Ishikawa (cell line): ENCODE data around the gene KIF16B.

Source experiments
- CEBPB ChIP-seq: IDR thresholded peaks from 2 replicates; pipeline ENCODE4 v1.6.1; 2012
- CREB1 ChIP-seq: IDR thresholded peaks from 2 replicates; pipeline ENCODE4 v1.6.1; 2012; ENCODE audit warnings: low read depth
- EGR1 ChIP-seq: IDR thresholded peaks from 2 replicates; pipeline ENCODE4 v1.6.1; 2012
- EP300 ChIP-seq: IDR thresholded peaks from 2 replicates; pipeline ENCODE4 v1.6.1; 2012; ENCODE audit warnings: borderline replicate concordance
- FOXM1 ChIP-seq: IDR thresholded peaks from 2 replicates; pipeline ENCODE4 v1.6.1; 2012; ENCODE audit warnings: low read depth, borderline replicate concordance
- MAX ChIP-seq: IDR thresholded peaks from 2 replicates; pipeline ENCODE4 v1.6.1; 2012
- NFIC ChIP-seq: IDR thresholded peaks from 2 replicates; pipeline ENCODE4 v1.6.1; 2012
- RAD21 ChIP-seq: IDR thresholded peaks from 2 replicates; pipeline ENCODE4 v1.6.1; 2012; ENCODE audit warnings: low read depth
- REST ChIP-seq: IDR thresholded peaks from 2 replicates; pipeline ENCODE4 v1.6.1; 2012; ENCODE audit warnings: low read depth, mild to moderate bottlenecking
- TAF1 ChIP-seq: IDR thresholded peaks from 2 replicates; pipeline ENCODE4 v1.6.1; 2012; ENCODE audit warnings: low read depth, mild to moderate bottlenecking
- TCF12 ChIP-seq: IDR thresholded peaks from 2 replicates; pipeline ENCODE4 v1.6.1; 2012; ENCODE audit warnings: low read depth
- TEAD4 ChIP-seq: IDR thresholded peaks from 2 replicates; pipeline ENCODE4 v1.6.1; 2012
- USF1 ChIP-seq: IDR thresholded peaks from 2 replicates; pipeline ENCODE4 v1.6.1; 2012
- YY1 ChIP-seq: IDR thresholded peaks from 2 replicates; pipeline ENCODE4 v1.6.1; 2012; ENCODE audit warnings: low read depth
- ZBTB7A ChIP-seq: IDR thresholded peaks from 2 replicates; pipeline ENCODE4 v1.6.1; 2012; ENCODE audit warnings: low read depth

Gene KIF16B

GRCh38 chr20:16590041-16590633, 16.9 kb upstream of the KIF16B start:
- no peak for TF ChIP-seq MAX
- TF ChIP-seq NFIC, result no peak
- no peak for TF ChIP-seq EP300
- no peak for TF ChIP-seq TEAD4
- no peak for TF ChIP-seq EGR1
- TF ChIP-seq ZBTB7A, result no peak
- TF ChIP-seq REST, result no peak
- TF ChIP-seq FOXM1, result no peak
- no peak for TF ChIP-seq CREB1
- no peak for TF ChIP-seq USF1
- TF ChIP-seq RAD21, result no peak
- TF ChIP-seq TAF1, result no peak
- TF ChIP-seq CEBPB, result no peak
- TF ChIP-seq TCF12, result no peak
- no peak for TF ChIP-seq YY1

- no peak for TF ChIP-seq NFIC
- no peak for TF ChIP-seq TEAD4
- no peak for TF ChIP-seq YY1
- TF ChIP-seq USF1, result no peak
- no peak for TF ChIP-seq FOXM1
- no peak for TF ChIP-seq REST
- no peak for TF ChIP-seq TAF1
- no peak for TF ChIP-seq ZBTB7A
- TF ChIP-seq MAX, result no peak
- no peak for TF ChIP-seq EP300
- TF ChIP-seq CREB1, result no peak
- no peak for TF ChIP-seq RAD21
- no peak for TF ChIP-seq CEBPB
These were observed 16.4 kb upstream of the KIF16B start for GRCh38 chr20:16589623-16590022.

- TF ChIP-seq EGR1, result no peak
- no peak for TF ChIP-seq EP300
- no peak for TF ChIP-seq USF1
- TF ChIP-seq CEBPB, result no peak
- no peak for TF ChIP-seq TCF12
- TF ChIP-seq REST, result no peak
- no peak for TF ChIP-seq ZBTB7A
- TF ChIP-seq CREB1, result no peak
- no peak for TF ChIP-seq YY1
- no peak for TF ChIP-seq RAD21
- TF ChIP-seq FOXM1, result no peak
- no peak for TF ChIP-seq TAF1
- TF ChIP-seq NFIC, result no peak
- TF ChIP-seq MAX, result no peak
- no peak for TF ChIP-seq TEAD4
These were observed 15.0 kb upstream of the KIF16B start for GRCh38 chr20:16588241-16588640.

- TF ChIP-seq MAX (no peak), EGR1 (no peak), ZBTB7A (no peak), REST (no peak), CREB1 (no peak), FOXM1 (no peak), EP300 (no peak), NFIC (no peak), TAF1 (no peak), TCF12 (no peak), CEBPB (no peak), TEAD4 (no peak), USF1 (no peak), YY1 (no peak), RAD21 (no peak)
These were observed 13.8 kb upstream of the KIF16B start for GRCh38 chr20:16587066-16587465.
